Thyroid gland (tissue), 4 donors: Measurements from ENCODE around the gene SLC7A9. TPM values are rescaled to one million over a fixed set of nuclear protein-coding genes. Genes with fewer than 3 reads are reported as not detected.

Source experiments
- DNase-seq, 2 donors: peaks; one replicate each; pipeline ENCODE4 v3.0.0-alpha.2; 2019
- H3K27ac ChIP-seq, 3 donors: fragments of 200-600 bp; sonication (generic); 1 replicate in 2 of 3; 2 replicates in 1 of 3; pipeline ENCODE4 v1.5.1; 2016 to 2019; ENCODE audit warnings: mild to moderate bottlenecking in 1 of 3, moderate library complexity in 1 of 3
- H3K27me3 ChIP-seq: fragments of 200-600 bp; sonication (generic); one replicate; pipeline ENCODE4 v1.5.1; 2019
- H3K36me3 ChIP-seq, 2 donors: fragments of 200-600 bp; sonication (generic); one replicate each; pipeline ENCODE4 v1.5.1; 2016 to 2019
- H3K4me1 ChIP-seq, 2 donors: fragments of 200-600 bp; sonication (generic); one replicate each; pipeline ENCODE4 v1.5.1; 2017 to 2019
- H3K4me3 ChIP-seq, 3 donors: fragments of 200-600 bp; sonication (generic); replicated peaks in 1 of 3; 1 replicate in 2 of 3; 2 replicates in 1 of 3; pipeline ENCODE4 v1.5.1; 2016; ENCODE audit warnings: mild to moderate bottlenecking in 1 of 3
- H3K9me3 ChIP-seq: fragments of 200-600 bp; sonication (generic); one replicate; pipeline ENCODE4 v1.5.1; 2017
- POLR2A ChIP-seq, 2 donors: fragments of 450-650 bp; IDR thresholded peaks; one replicate each; pipeline ENCODE4 v1.6.1; 2017; ENCODE audit warnings: antibody characterized with exemption in 2 of 2, mild to moderate bottlenecking in 2 of 2, moderate library complexity in 1 of 2
- WGBS, 2 donors: methylation state at CpG; one replicate each; pipeline ENCODE4 v1.1.5; 2017; 5-methylcytosine and 5-hydroxymethylcytosine counted together
- intact Hi-C: fragments of 100-400 bp; cut with DNase I; formaldehyde crosslinking; loops from one replicate; pipeline ENCODE4 v1.15.1; 2023
- total RNA-seq, 4 donors: library from RNA; depleted of rRNA; stranded (reverse); fragments of >200 nt; gene quantifications; one replicate each; pipeline ENCODE4 v1.2.3, GENCODE V29; 2016
- TF ChIP-seq, protein P1 (sequence below), 6 experiments: fragments of 200-600 bp in 3 of 6; fragments of 450-650 bp in 3 of 6; sonication (generic) in 3 of 6; IDR thresholded peaks; one replicate each; pipeline ENCODE4 v1.5.1; 2016 to 2019; ENCODE audit warnings: antibody characterized with exemption in 6 of 6, mild to moderate bottlenecking in 2 of 6, inconsistent platforms in 1 of 6, moderate library complexity in 1 of 6

SLC7A9 gene
- total RNA-seq: 1 to 10 TPM in 1 of 4 donors, under 1 TPM in 2, not detected in 1; 0.67 to 2.1 (median 0.67) TPM

DNA sequence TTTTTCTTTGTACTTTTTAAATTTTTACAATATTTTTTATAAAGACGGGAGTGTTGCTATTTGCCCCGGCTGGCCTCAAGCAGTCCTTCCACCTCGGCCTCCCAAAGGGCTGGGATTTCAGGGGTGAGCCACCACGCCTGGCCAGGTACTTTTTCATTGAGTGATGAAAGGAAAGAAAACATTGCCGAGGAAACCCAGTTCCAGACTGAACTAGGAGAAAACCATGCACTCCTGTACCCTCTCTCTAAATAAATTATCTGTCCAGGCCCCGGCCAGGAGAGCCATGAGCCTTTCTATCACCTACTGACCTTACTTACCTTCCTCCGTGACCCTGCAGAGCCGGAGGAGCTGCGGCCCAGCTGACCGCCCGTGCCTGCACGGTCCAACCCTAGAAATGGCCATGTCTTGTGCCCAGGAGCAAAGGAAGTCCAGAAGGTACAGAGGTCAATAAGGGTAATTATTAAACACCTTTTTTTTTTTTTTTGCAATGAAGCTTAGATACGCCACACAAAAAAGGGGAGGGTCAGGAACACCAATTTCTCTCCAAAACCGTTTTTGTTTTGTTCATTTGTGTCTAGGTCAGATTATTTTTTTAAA is at the start of gene SLC7A9:
Gene SLC7A9 (minus strand): TSS at position 399 of the 597 bp plus-strand sequence. CDS start 1,233 bp downstream, outside the sequence.
- H3K27ac ChIP-seq: no peak within 1 kb of the TSS
- DNase-seq: no peak
- TF ChIP-seq, protein P1, sequence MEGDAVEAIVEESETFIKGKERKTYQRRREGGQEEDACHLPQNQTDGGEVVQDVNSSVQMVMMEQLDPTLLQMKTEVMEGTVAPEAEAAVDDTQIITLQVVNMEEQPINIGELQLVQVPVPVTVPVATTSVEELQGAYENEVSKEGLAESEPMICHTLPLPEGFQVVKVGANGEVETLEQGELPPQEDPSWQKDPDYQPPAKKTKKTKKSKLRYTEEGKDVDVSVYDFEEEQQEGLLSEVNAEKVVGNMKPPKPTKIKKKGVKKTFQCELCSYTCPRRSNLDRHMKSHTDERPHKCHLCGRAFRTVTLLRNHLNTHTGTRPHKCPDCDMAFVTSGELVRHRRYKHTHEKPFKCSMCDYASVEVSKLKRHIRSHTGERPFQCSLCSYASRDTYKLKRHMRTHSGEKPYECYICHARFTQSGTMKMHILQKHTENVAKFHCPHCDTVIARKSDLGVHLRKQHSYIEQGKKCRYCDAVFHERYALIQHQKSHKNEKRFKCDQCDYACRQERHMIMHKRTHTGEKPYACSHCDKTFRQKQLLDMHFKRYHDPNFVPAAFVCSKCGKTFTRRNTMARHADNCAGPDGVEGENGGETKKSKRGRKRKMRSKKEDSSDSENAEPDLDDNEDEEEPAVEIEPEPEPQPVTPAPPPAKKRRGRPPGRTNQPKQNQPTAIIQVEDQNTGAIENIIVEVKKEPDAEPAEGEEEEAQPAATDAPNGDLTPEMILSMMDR (IDR thresholded peaks at IDR 0.05): no peak
- no peak for TF ChIP-seq POLR2A (IDR thresholded peaks at IDR 0.05)
- 72 to 90% methylated on average over 14 of the region's 14 CpGs for WGBS, 2 donors
- no peak within 1 kb of the TSS for H3K4me3 ChIP-seq
- no peaks in the 10 kb centered on the region for H3K27me3 ChIP-seq
- no peaks in the 10 kb centered on the region for H3K4me1 ChIP-seq
- intact Hi-C loops: no loop called here
- H3K9me3 ChIP-seq: no peaks in the 10 kb centered on the region
- H3K36me3 ChIP-seq: no peaks in the 10 kb centered on the region

DNA sequence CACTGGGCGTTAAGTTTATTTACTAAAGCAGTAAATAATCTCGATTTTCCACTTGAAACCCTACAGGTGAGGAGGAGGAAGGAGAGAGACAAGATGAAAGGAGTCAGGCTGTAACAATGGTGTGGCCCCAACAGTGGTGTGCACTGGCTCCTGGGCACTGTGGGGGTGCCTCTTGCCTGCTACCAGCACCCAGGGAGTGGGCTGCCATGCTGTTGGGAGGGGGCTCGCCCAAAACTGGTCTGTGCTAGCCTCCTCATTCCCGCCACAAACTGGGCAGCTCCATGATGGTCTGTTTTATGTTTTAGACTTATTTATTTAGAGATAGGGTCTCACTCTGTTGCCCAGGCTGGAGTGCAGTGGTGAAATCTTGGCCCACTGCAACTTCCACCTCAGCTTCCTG is 49.8 kb upstream of the SLC7A9 start:
- peaks cover 9 to 16% of the 10 kb centered on the region in 2 donors for H3K36me3 ChIP-seq
- no peaks in the 10 kb centered on the region for H3K27me3 ChIP-seq
- WGBS, 2 donors: 87 to 92% methylated on average over 4 of the region's 4 CpGs
- intact Hi-C loops: no loop called here
- H3K4me3 ChIP-seq: no peak overlapping the region
- no peak overlapping the region for H3K27ac ChIP-seq
- H3K4me1 ChIP-seq: no peaks in the 10 kb centered on the region
- no peak for DNase-seq
- H3K9me3 ChIP-seq: no peaks in the 10 kb centered on the region
- TF ChIP-seq, protein P1 (IDR thresholded peaks at IDR 0.05): no peak
- TF ChIP-seq POLR2A (IDR thresholded peaks at IDR 0.05): no peak

DNA sequence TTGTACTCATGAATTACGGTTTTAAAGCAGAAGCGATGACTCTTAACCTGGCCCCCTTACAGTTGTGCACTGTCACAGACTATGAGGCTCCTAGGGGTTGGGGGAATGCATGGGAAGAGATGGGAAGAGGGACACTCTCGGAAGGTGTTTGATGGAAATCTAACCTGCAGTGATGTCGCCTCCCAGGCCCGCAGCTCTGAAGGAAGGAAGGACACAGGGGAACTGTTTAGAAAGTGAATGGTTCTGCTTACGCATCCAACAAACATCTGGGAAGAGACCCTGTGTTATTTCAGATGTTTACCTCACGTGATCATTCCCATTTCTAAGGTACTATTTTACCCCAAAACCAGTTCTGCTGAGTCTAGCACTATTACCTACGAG is 48.0 kb upstream of the SLC7A9 start:
- DNase-seq: no peak
- Histone ChIP-seq H3K36me3 (peaks cover 5 to 18% of the 10 kb centered on the region in 2 donors), H3K4me1 (no peaks in the 10 kb centered on the region), H3K27me3 (no peaks in the 10 kb centered on the region), H3K9me3 (no peaks in the 10 kb centered on the region), H3K27ac (no peak overlapping the region), H3K4me3 (no peak overlapping the region)
- TF ChIP-seq, protein P1 (IDR thresholded peaks at IDR 0.05): no peak
- TF ChIP-seq POLR2A (IDR thresholded peaks at IDR 0.05): no peak
- 91 to 95% methylated on average over 8 of the region's 8 CpGs for WGBS, 2 donors
- intact Hi-C loops: no loop called here

DNA sequence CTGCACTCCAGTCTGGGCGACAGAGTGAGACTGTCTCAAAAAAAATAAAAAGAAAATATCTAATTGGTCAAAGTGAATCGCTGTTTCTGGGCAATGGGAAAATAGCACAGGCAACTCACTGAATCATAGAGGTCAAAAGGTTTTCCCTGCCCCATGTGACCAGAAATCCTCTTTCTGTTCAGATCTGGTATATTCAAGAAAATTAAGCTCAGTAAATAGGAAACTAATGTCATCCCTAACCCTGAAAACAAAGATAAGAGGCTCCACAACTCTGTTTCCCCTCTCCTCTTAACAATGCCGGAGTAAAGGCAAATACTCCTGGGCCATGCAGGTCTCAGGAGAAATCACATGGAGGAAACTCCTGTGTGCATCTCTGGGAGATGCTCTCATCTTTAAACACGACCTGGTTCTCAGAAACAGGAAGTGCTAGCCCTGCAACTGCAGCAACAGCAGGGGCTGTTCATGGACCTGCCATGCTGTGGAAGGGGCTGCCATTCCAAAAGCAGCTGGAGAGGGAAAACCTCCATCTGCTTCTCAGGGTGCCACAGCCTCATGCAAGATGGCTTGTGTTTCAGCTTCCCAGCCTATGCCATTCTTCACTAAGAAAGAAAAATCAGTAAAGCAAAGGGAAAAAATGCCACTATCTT is 47.5 kb upstream of the SLC7A9 start:
- peaks cover 5 to 14% of the 10 kb centered on the region in 2 donors for H3K36me3 ChIP-seq
- WGBS, 2 donors: 70 to 77% methylated on average over 3 of the region's 4 CpGs

More for the DNA sequence above, 47.5 kb upstream of the SLC7A9 start:
- DNase-seq: no peak
- Histone ChIP-seq H3K9me3 (no peaks in the 10 kb centered on the region), H3K27ac (no peak overlapping the region), H3K4me1 (no peaks in the 10 kb centered on the region), H3K27me3 (no peaks in the 10 kb centered on the region), H3K4me3 (no peak overlapping the region)
- intact Hi-C loops: no loop called here
- no peak for TF ChIP-seq POLR2A (IDR thresholded peaks at IDR 0.05)
- TF ChIP-seq, protein P1 (IDR thresholded peaks at IDR 0.05): no peak
